NCI-H69 (cell line): ENCODE results near the gene LIG3.
"Not testable (repeated sequence)": the region's sequence is repeated elsewhere in the genome, so short reads cannot be mapped to it uniquely, and the experiment has no call there.

ENCODE experiments used
- DNase-seq: peaks from one replicate; lab custom pipeline; 2025; lab: John Stamatoyannopoulos, UW

Gene LIG3

DNA sequence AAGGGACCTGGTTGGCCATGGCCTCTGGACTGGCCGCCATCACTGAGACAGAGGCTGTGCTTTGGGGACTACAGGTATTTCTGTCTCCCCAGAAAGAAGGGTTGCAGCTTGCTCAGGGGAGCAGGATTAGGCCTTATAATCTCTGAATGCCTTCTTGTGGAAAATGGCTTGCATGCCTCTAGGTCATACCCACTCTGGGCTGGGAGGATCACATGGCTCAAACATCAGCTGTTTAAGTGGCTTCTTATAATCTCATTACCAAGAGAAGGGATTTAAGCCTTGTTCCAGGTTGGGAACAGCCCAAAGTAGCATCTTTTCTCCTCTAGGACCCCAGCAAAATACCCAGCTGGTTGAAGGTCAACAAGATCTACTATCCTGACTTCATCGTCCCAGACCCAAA, 19.1 kb downstream of the LIG3 start:
- DNase-seq, result no peak

DNA sequence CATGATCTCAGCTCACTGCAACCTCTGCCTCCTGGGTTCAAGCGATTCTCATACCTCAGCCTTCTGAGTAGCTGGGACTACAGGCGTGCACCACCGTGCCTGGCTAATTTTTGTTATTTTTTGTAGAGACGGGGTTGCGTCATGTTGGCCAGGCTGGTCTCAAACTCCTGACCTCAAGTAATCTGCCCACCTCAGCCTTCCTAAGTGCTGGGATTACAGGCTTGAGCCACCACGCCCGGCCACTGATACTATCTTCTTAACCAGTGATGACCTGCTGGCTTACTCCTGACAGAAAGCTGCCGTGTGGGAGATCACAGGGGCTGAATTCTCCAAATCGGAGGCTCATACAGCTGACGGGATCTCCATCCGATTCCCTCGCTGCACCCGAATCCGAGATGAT, 20.7 kb downstream of the LIG3 start:
- not testable (repeated sequence) for DNase-seq

- no peak for DNase-seq
Measured at GRCh38 chr17:35001549-35001948, 21.2 kb downstream of the LIG3 start.

DNA sequence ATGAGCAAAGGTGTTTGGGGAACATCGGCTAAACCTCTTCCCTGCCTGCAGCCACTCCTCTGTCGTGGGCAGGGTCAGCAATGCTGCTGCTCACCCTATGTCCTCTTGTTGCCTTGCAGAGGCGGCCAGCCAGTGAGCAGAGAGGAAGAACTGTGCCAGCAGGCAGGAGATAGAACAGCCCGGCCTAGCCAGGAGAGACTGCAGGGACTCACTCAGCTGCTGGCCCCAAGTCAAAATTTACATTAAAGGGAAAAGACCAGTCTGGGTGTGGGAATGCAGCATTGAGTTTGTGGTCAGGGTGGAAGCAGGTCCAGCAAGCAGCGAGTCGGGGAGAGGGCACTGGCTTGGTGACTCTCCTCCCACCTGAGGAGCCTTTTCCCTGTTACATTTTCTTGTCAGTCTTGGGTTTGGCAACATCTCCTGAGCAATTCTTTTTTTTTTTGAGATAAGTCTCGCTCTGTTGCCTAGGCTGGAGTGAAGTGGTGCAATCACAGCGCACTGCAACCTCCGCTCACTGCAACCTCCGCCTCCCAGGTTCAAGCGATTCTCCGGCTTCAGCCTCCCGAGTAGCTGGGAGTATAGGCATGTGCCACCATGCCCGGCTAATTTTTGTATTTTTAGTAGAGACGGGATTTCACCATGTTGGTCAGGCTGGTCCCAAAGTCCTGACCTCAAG, 22.7 kb downstream of the LIG3 start:
- DNase-seq, result no peak

- DNase-seq, result no peak
Measured at GRCh38 chr17:35003778-35004177, 23.5 kb downstream of the LIG3 start.

DNA sequence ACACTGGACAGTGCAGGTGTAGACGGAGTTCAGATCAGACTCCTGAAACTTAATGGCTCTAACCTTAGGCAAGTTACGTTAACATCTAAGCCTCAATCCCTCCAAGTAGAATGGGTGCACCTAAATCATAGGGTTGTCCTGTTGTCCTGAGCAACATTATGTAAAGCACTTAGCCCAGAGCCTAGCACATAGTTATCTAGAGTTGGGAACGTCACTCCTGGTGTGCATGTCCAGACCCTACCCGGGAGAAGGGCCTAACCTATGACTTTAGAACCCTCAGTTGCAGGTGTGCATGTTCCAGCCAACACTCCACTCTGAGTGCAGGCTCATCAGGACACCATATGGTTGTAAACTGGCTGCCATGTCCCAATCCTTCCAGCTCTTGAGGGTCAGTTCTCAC, 26.0 kb downstream of the LIG3 start:
- DNase-seq, result no peak

GRCh38 chr17:35006961-35007360, 26.6 kb downstream of the LIG3 start:
- no peak for DNase-seq

DNA sequence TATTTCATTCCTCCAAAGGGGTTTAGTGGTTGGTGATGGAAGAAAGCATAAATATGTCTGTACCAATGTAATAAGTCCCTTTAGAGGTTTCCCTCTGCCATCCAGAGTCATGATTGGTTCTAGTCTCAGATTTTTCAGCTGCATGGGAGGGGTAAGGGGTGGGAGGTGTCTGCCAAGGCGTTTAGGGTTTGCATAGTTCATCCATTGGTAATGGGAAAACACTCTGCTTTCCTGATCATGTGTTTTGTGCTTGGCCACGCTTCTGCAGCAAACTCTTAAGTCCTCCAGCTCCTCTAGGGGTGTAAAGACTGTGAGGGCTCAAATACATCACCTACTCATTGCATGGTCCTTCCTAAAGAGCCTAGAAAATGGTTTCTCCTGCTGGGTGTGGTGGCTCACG, 29.8 kb downstream of the LIG3 start:
- no peak for DNase-seq

GRCh38 chr17:35011671-35012216, 31.4 kb downstream of the LIG3 start:
- peak; percentile 71 for DNase-seq

- DNase-seq, result no peak
Measured at GRCh38 chr17:35016369-35016768, 36.1 kb downstream of the LIG3 start.

- DNase-seq, result no peak
Measured at GRCh38 chr17:35017021-35017420, 36.7 kb downstream of the LIG3 start.

GRCh38 chr17:35018814-35019213, 38.5 kb downstream of the LIG3 start:
- no peak for DNase-seq

- DNase-seq, result no peak
Measured at GRCh38 chr17:35019386-35020179, 39.3 kb downstream of the LIG3 start.

DNA sequence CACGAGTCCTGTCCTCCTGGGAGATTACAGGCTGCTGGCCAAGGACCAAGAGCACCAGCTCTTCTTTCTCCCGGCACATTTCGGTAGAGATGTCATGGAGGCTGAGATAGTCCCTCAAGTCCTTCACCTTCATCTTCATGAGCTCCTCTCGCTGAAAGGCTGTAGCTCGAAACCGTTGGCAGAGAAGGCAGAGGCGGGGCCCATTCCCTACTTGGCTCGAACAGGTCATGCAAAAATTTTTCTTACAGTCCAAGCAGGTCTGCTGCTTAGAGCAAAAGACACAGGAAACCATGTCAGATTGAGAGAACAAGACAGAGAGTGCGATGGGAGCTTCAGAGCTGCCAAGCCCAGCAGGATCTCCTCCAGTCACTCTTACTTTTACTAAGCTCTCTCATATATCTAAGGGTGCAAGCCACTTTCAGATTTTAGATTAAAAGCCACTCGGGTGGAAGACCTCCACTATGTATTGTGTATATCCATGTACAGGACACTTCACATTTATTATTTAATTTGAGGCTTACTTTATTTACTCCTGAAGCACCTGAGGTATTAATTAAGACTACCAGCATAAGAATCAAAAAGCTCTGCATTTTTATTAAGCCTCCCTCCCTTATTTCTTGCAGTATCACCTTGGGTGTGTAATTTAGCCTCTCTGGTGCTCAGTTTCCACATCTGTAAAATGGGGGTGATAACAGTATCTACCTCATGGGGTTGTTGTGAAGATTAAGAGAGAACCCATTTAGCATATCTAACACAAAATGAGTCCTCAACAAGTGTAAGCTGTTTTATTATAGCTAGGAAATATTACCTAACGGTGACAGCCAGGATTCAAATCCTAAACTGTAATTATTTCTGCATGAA, 41.4 kb downstream of the LIG3 start:
- no peak for DNase-seq

DNA sequence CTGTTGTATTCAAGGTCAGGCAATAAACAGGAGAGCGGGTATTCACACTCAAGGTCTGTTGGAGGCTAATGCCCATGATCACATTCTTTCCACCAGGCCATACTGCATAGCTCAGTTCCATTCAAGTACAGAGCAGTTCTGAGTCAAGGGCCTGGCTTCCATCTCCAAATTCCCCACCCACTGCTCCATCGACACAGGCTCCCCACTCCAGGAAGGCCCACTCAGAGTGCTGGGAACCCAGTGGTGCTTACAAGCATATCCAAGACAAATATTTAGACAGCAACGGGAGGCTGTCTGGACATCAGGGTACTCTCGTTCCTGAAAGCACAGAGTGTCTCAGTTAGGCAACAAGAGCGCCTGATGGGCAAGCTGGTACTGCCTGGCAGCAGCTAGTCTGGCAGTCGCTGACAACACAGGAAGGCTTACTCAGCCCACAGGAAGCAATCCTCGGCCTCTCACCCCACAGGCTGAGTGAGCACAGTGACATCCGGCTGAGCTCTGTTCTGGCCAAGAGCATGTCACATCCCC, 42.3 kb downstream of the LIG3 start:
- DNase-seq, result peak; percentile 95

DNA sequence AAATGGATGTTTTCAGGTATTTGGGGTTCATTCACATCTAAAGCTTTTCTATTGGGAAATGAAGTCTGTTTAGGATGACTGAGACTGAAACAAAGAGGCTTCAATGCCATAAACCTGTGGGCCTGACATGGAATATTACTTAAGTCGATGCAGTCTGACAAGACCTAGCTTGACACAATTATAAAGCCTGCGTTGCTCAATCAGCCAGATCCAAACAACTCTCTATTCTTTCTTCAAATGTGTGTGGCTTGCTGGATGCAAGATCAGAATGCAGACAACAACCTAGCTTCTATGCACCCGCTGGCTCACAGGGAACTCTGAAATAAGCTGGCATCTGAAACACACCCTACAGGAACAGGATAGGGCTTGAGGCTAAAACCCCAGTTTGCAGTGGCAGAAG, 43.2 kb downstream of the LIG3 start:
- DNase-seq, result no peak

DNA sequence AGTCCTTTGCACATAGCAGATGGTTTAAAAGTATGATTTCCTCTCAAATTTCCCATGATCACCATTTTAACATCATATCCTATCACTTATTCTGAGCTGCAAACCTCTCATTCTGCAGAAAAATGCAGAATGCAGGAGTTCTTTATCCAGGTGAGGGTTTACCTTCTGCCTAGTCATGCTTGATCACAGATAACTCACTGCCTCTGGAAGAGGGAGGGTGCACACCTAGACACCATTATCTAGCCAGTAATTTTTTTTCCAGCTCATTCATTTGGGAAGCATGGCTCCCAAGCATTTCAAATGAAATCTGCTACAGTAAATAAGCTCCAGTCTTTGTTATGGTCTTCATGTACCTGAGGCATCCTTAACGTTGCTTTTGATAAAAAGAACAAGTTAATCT, 45.2 kb downstream of the LIG3 start:
- DNase-seq, result no peak

DNA sequence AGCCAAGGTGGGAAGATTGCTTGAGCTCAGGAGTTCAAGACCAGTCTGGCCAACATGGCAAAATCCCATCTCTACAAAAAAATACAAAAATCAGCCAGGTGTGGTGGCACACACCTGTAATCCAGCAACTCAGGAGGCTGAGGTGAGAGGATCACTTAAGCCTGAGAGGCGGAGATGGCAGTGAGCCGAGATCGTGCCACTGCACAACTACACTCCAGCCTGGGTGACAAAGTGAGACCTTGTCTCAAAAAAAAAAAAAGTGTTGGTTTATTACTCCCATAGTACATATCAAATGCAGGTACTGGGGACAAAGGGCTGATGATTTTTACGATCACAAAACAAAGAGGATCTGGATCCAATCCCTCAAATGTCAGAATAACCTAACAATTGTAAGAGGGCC, 47.8 kb downstream of the LIG3 start:
- not testable (repeated sequence) for DNase-seq

GRCh38 chr17:35028531-35029262, 48.4 kb downstream of the LIG3 start:
- DNase-seq, result no peak

GRCh38 chr17:35030780-35031179, 50.5 kb downstream of the LIG3 start:
- no peak for DNase-seq

- DNase-seq, result no peak
Measured at GRCh38 chr17:35038453-35038852, 58.1 kb downstream of the LIG3 start.
